H9 (cell line): ENCODE measurements around the gene HABP4. TPM values are rescaled to one million over a fixed set of nuclear protein-coding genes. Genes with fewer than 3 reads are reported as not detected.

ENCODE experiments used
- DNase-seq: peaks from one replicate; pipeline ENCODE4 v3.0.0-alpha.2; 2017
- H2AFZ ChIP-seq: one replicate; pipeline ENCODE4 v1.6.1; 2013; ENCODE audit warnings: mild to moderate bottlenecking, low read length, control low read depth, moderate library complexity
- H2AK5ac ChIP-seq: 2 replicates; pipeline ENCODE4 v1.6.1; 2013; ENCODE audit warnings: low read length, control low read depth, mixed read lengths; ENCODE audit not compliant: insufficient read length
- H2BK120ac ChIP-seq: one replicate; pipeline ENCODE4 v1.6.1; 2013; ENCODE audit warnings: low read depth, mild to moderate bottlenecking, low read length, control low read depth, inconsistent platforms; ENCODE audit not compliant: poor library complexity, severe bottlenecking
- H2BK12ac ChIP-seq: 2 replicates; pipeline ENCODE4 v1.6.1; 2013; ENCODE audit warnings: low read length, control low read depth, mixed read lengths, low read depth; ENCODE audit not compliant: insufficient read length
- H2BK15ac ChIP-seq: 2 replicates; pipeline ENCODE4 v1.6.1; 2013; ENCODE audit warnings: low read depth, low read length, control low read depth
- H2BK20ac ChIP-seq: one replicate; pipeline ENCODE4 v1.6.1; 2013; ENCODE audit warnings: low read depth, mild to moderate bottlenecking, low read length, control low read depth, inconsistent platforms; ENCODE audit not compliant: poor library complexity, severe bottlenecking
- H2BK5ac ChIP-seq: 2 replicates; pipeline ENCODE4 v1.6.1; 2013; ENCODE audit warnings: low read length, control low read depth, mixed read lengths; ENCODE audit not compliant: insufficient read length
- H3K14ac ChIP-seq: 2 replicates; pipeline ENCODE4 v1.6.1; 2013; ENCODE audit warnings: low read length, control low read depth; ENCODE audit not compliant: insufficient read depth
- H3K18ac ChIP-seq: 2 replicates; pipeline ENCODE4 v1.6.1; 2013; ENCODE audit warnings: low read depth, mild to moderate bottlenecking, mixed read lengths, low read length, control low read depth; ENCODE audit not compliant: insufficient read length
- H3K23ac ChIP-seq: 2 replicates; pipeline ENCODE4 v1.6.1; 2013; ENCODE audit warnings: low read length, control low read depth, mixed read lengths, low read depth; ENCODE audit not compliant: insufficient read length
- H3K23me2 ChIP-seq: 2 replicates; pipeline ENCODE4 v1.6.1; 2013; ENCODE audit warnings: low read depth, mild to moderate bottlenecking, mixed read lengths, low read length, control low read depth; ENCODE audit not compliant: insufficient read length, poor library complexity, severe bottlenecking
- H3K27ac ChIP-seq: 2 replicates; pipeline ENCODE4 v1.5.1; 2013; ENCODE audit warnings: low read length, control low read depth, mixed read lengths, low read depth; ENCODE audit not compliant: insufficient read length
- H3K27me3 ChIP-seq: 2 replicates; pipeline ENCODE4 v1.6.1; 2013; ENCODE audit warnings: low read length, control low read depth, inconsistent platforms; ENCODE audit not compliant: insufficient read depth
- H3K4ac ChIP-seq: 2 replicates; pipeline ENCODE4 v1.6.1; 2013; ENCODE audit warnings: low read depth, mild to moderate bottlenecking, control low read depth, inconsistent platforms, low read length, moderate library complexity
- H3K4me1 ChIP-seq: 2 replicates; pipeline ENCODE4 v1.6.1; 2013; ENCODE audit warnings: low read length, control low read depth, inconsistent platforms; ENCODE audit not compliant: insufficient read depth
- H3K4me2 ChIP-seq: 2 replicates; pipeline ENCODE4 v1.6.1; 2013; ENCODE audit warnings: low read length, control low read depth, mixed read lengths; ENCODE audit not compliant: insufficient read length, insufficient read depth
- H3K56ac ChIP-seq: 2 replicates; pipeline ENCODE4 v1.6.1; 2013; ENCODE audit warnings: low read depth, mild to moderate bottlenecking, mixed read lengths, low read length, control low read depth; ENCODE audit not compliant: insufficient read length
- H3K79me1 ChIP-seq: 2 replicates; pipeline ENCODE4 v1.6.1; 2013; ENCODE audit warnings: low read depth, mild to moderate bottlenecking, moderate library complexity, low read length, control low read depth, inconsistent platforms; ENCODE audit not compliant: insufficient read depth, poor library complexity, severe bottlenecking
- H3K79me2 ChIP-seq: 2 replicates; pipeline ENCODE4 v1.6.1; 2013; ENCODE audit warnings: low read length, control low read depth, inconsistent platforms; ENCODE audit not compliant: insufficient read depth
- H3K9ac ChIP-seq: 2 replicates; pipeline ENCODE4 v1.6.1; 2013; ENCODE audit warnings: low read length, control low read depth, mixed read lengths; ENCODE audit not compliant: insufficient read length; ENCODE audit errors: extremely low read depth
- H3K9me3 ChIP-seq: one replicate; pipeline ENCODE4 v1.6.1; 2013; ENCODE audit warnings: low read depth, low read length, inconsistent platforms; ENCODE audit not compliant: control insufficient read depth
- H3T11ph ChIP-seq: one replicate; pipeline ENCODE4 v1.6.1; 2013; ENCODE audit warnings: mild to moderate bottlenecking, low read length, control low read depth, inconsistent platforms
- H4K20me1 ChIP-seq: one replicate; pipeline ENCODE4 v1.6.1; 2013; ENCODE audit not compliant: control insufficient read depth, insufficient read length, insufficient read depth
- H4K5ac ChIP-seq: 2 replicates; pipeline ENCODE4 v1.6.1; 2013; ENCODE audit warnings: low read depth, mild to moderate bottlenecking, mixed read lengths, low read length, control low read depth; ENCODE audit not compliant: insufficient read length
- H4K8ac ChIP-seq: replicated peaks from 2 replicates; pipeline ENCODE4 v1.6.1; 2013; ENCODE audit warnings: low read length, control low read depth, mixed read lengths, low read depth; ENCODE audit not compliant: insufficient read length
- H4K91ac ChIP-seq: 2 replicates; pipeline ENCODE4 v1.6.1; 2013; ENCODE audit warnings: low read depth, mild to moderate bottlenecking, moderate library complexity, mixed read lengths, low read length, control low read depth; ENCODE audit not compliant: insufficient read length
- H3K27ac Mint-ChIP-seq, 3 experiments: 2 replicates in 2 of 3; 3 replicates in 1 of 3; pipeline ENCODE4 v1.8.0; 2020 to 2021; ENCODE audit warnings: mixed read lengths in 3 of 3, mild to moderate bottlenecking in 1 of 3, moderate library complexity in 1 of 3
- H3K27me3 Mint-ChIP-seq: 2 replicates; pipeline ENCODE4 v1.8.0; 2021; ENCODE audit warnings: low read depth, mild to moderate bottlenecking, moderate library complexity, mixed read lengths
- H3K36me3 Mint-ChIP-seq, 3 experiments: 2 replicates in 2 of 3; 3 replicates in 1 of 3; pipeline ENCODE4 v1.8.0; 2020 to 2021; ENCODE audit warnings: low read depth in 3 of 3, mixed read lengths in 3 of 3; ENCODE audit not compliant: insufficient read depth in 1 of 3
- H3K4me1 Mint-ChIP-seq, 2 experiments: 2 replicates each; pipeline ENCODE4 v1.8.0; 2020; ENCODE audit warnings: mixed read lengths in 2 of 2
- H3K4me3 Mint-ChIP-seq, 2 experiments: 2 replicates in 1 of 2; 3 replicates in 1 of 2; pipeline ENCODE4 v1.8.0; 2020 to 2021; ENCODE audit warnings: mild to moderate bottlenecking in 2 of 2, mixed read lengths in 2 of 2, moderate library complexity in 1 of 2
- H3K9me3 Mint-ChIP-seq, 2 experiments: 2 replicates in 1 of 2; 3 replicates in 1 of 2; pipeline ENCODE4 v1.8.0; 2020; ENCODE audit warnings: mild to moderate bottlenecking in 2 of 2, mixed read lengths in 2 of 2, moderate library complexity in 1 of 2
- CTCF ChIP-seq: fragments of 200-600 bp; sonication (generic); conservative IDR thresholded peaks from 3 replicates; pipeline ENCODE4 v1.8.0; 2021; ENCODE audit warnings: antibody characterized with exemption, mild to moderate bottlenecking
- WGBS: extraction: QIAGEN DNeasy Blood & Tissue Kit; methylation state at CpG from one replicate; pipeline ENCODE4 v1.1.7; 2013; ENCODE audit warnings: missing lambda C conversion rate, low lambda C conversion rate, mixed read lengths; ENCODE audit not compliant: insufficient read length; ENCODE audit errors: extremely low coverage; 5-methylcytosine and 5-hydroxymethylcytosine counted together
- total RNA-seq: library from RNA; stranded (reverse); gene quantifications from 2 replicates; pipeline ENCODE4 v1.2.1, GENCODE V29; 2021

HABP4 gene
- total RNA-seq, 1 experiment from 2014 or later = 7.5 TPM

- H3K27ac Mint-ChIP-seq = peak overlapping the region; percentile 79 to 83 (median 81); a peak in 4 of 7 replicates
Observed at GRCh38 chr9:96494215-96494800, 44.3 kb downstream of the HABP4 start.

More at GRCh38 chr9:96494215-96494800, 44.3 kb downstream of the HABP4 start:
- peaks cover 4% of the 10 kb centered on the region; the same call in 1 of the 2 replicates for H3K4me1 ChIP-seq
- H3T11ph ChIP-seq = no peak overlapping the region
- no peaks in the 10 kb centered on the region for H3K79me2 ChIP-seq
- H3K4me2 ChIP-seq = no peak overlapping the region
- H2BK5ac ChIP-seq = no peak overlapping the region
- no peak overlapping the region for H2BK120ac ChIP-seq
- H3K4me1 Mint-ChIP-seq = peaks cover 13 to 17% of the 10 kb centered on the region in 2 experiments
- H3K27ac ChIP-seq = no peak overlapping the region
- H3K14ac ChIP-seq = peak overlapping the region; percentile 60; the same call in 1 of the 2 replicates
- no peak overlapping the region for H3K9ac ChIP-seq
- no peaks in the 10 kb centered on the region for H3K23me2 ChIP-seq
- no peak overlapping the region for H3K23ac ChIP-seq
- H4K20me1 ChIP-seq = no peaks in the 10 kb centered on the region
- H4K8ac ChIP-seq = no peak overlapping the region
- no peak overlapping the region for H2BK12ac ChIP-seq
- peaks cover 8 to 26% (median 25%) of the 10 kb centered on the region in 3 experiments for H3K36me3 Mint-ChIP-seq
- H3K27me3 ChIP-seq = no peaks in the 10 kb centered on the region
- H3K56ac ChIP-seq = no peak overlapping the region
- no peak overlapping the region for H3K18ac ChIP-seq
- TF ChIP-seq CTCF = no peak
- DNase-seq = no peak
- no peak overlapping the region for H2BK20ac ChIP-seq
- no peak overlapping the region for H3K4me3 Mint-ChIP-seq
- H2AK5ac ChIP-seq = no peak overlapping the region
- H3K79me1 ChIP-seq = no peaks in the 10 kb centered on the region
- H3K4ac ChIP-seq = no peak overlapping the region
- WGBS = no CpG with 5 or more reads among the region's 8 CpGs
- no peak overlapping the region for H2AFZ ChIP-seq
- no peak overlapping the region for H2BK15ac ChIP-seq
- no peaks in the 10 kb centered on the region for H3K27me3 Mint-ChIP-seq
- no peaks in the 10 kb centered on the region for H3K9me3 ChIP-seq
- no peak overlapping the region for H4K5ac ChIP-seq
- no peak overlapping the region for H4K91ac ChIP-seq
- H3K9me3 Mint-ChIP-seq = no peaks in the 10 kb centered on the region
